NCI-H2196 (cell line): Measurements from ENCODE around the gene INHBC.
A peak's percentile ranks its signal among the peaks of the same experiment; 100 is the strongest.
"Not testable (repeated sequence)": the region's sequence is repeated elsewhere in the genome, so short reads cannot be mapped to it uniquely, and the experiment has no call there.

ENCODE experiments used
- DNase-seq: peaks from one replicate; lab custom pipeline; 2025; ENCODE audit not compliant: unreplicated experiment; lab: John Stamatoyannopoulos, UW

Gene INHBC

DNA sequence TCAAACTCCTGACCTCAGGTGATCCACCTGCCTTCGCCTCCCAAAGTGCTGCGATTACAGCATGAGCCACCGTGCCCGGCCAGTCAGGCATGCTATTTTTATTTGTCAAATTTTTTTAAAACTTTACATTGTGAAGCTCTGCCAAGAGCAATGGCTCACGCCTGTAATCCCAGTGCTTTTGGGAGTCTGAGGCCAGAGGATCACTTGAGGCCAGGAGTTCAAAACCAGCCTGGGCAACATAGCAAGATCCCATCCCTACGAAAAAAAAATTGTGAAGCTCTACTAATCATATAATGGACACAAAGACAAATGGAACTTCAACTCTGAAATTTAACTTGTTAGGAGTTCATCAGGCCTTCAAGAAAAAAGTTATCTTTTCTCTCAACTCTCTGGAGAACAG, 5.6 kb upstream of the INHBC start:
- DNase-seq, result no peak

DNA sequence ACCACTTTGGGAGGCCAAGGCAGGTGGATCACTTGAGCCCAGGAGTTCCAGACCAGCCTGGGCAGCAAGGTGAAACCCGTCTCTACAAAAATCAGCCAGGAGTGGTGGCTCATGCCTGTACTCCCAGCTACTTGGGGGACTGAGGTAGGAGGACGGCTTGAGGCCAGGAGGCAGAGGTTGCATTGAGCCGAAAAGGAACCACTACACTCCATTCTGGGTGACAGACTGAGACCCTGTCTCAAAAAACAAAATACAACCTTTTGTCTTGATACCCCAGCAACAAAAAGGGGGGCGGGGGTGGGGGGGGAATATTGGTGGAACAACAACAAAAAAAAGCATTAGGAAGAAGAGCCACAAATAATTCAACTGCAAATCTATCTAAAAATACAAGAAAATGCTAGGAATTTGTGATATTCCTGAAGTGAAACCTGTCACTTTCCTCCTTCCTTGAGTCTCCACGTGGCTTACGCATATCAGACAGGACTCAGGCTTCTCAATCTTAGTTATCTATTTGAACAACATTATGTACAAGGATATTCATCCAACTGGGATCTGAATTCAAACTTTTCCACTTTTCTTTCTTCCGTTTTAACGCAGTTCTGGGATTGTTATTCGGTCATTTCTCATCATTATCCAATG, 5.0 kb upstream of the INHBC start:
- no peak for DNase-seq

DNA sequence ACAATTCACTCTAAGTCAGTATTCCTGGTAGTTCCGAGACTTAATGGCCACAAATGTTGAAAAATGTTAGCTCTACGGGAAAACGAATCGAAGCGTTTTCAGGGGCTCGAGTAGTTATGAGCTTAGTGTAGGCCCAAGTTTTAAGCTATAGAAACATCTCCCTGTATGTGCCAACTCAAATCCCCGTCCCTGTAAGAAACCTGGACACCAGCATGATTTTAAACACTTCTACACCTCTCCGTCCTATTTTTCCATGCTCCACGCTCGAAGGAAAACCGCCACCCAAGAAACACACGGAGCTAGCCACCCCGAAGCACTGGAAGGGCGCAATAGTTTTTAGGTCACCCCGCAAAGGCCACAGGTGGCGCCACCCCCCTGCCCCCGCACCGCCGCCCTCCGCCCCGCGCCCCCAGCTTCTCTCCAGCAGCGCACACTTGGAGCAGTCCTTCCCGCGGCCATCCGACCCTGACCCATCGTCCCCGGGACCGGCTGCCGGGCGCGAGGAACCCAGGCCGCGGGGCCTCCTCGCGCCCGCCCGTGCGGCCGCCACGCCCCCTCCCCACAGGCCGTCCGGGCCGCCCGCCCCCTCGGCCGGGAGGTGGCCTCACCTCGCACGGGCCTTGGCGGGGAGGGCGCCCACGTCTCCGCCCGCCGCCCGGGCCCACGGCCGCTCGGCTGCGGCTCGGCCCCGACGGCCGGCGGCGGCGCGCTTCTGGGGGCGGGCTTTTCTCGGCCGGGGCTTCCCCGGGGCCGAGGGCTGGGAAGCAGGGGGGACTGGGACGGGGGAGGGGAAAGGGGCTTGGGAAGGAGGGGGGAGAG, 4.3 kb upstream of the INHBC start:
- peak; percentile 80 for DNase-seq

DNA sequence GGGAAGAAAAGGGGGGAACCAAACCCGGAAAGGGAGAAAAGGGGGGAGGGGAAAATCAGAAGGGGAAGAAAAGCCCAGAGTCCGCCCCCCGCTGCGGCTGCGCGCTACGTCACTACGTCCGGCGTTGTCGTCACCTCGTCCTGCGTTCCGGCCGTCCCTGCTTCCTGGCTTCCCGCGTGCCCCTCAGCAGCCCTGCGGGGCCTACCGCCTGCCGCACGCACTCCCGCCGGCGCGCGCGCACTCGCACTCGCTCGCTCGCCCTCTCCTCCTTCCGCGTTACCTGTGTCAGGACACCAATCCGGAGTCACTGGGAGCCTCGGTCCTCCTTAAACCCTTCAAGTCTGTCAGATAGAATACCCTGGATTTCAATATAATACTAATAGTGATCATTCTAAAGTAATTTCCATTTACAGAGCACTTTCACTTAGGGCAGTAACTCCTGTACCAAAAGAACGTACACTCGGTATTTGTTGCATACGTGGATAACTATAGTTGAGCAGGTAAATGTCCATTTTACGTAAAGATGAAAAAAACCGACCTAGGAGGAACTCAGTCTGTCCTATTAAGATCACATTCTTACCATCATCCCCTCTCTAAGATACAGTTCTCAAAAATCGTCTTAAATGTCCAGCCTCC, 3.5 kb upstream of the INHBC start, which contains the start of gene R3HDM2:
Gene R3HDM2 (minus strand): TSS at position 113 of the 636 bp plus-strand sequence. CDS start 120,615 bp downstream, outside the sequence.
- peak; percentile 96 for DNase-seq

DNA sequence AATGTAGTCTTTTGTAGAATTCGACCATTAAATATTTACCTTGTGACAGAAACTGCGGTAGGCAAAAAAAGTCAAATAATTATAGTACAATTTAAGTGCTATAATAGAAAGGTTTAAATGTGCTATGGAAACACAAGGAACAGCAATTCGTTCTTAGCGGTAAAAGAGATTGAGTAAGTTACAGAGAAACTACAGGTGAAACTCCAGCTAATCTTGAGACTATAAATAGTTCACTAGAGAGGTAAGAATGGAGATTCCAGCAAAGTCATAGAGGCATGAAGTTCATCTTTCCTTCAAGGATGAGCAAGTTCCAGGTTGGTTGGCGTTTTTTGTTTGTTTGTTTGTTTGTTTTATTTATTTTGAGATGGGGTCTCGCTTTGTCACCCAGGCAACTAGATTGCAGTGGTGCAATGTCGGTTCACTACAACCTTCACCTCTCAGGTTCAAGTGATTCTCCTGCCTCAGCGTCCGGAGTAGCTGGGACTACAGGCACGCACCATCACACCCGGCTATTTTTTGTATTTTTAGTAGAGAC, 2.9 kb upstream of the INHBC start:
- DNase-seq, result no peak

DNA sequence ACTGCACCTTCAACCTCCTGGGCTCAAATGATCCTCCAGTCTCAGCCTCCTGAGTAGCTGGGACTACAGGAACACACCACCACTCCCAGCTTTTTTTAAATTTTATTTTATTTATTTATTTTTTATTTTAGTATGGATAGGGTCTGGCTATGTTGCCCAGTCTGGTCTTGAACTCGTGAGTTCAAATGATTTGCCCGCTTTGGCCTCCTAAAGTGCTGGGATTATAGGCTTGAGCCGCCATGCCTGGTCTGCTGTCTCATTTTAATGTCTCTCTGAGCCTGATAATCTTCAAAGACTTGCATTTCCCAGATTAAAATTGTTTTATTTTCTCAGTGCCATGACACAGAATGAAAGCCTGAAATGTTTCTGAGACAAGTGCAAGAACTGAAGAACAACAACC, 1.2 kb upstream of the INHBC start:
- no peak for DNase-seq

DNA sequence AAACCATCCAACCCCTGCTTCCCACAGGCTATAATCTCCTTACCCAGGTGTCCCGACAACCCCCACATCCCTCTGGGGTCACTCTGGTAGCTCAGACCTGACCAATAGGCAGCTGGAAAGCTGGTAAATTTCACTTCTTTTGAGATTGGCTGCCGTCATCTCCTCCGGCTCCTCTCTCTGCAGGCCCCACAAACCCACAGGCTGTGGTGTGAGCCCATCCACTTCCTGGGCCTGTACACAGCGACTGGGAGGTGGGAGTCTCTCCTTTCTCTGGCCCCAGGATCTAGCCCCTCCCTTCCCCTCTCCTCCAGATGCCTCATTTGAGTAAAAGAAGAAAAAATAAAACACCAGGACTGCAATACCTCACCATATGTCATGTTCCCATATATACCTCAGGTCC, 709 bp downstream of the INHBC start:
- DNase-seq, result no peak

DNA sequence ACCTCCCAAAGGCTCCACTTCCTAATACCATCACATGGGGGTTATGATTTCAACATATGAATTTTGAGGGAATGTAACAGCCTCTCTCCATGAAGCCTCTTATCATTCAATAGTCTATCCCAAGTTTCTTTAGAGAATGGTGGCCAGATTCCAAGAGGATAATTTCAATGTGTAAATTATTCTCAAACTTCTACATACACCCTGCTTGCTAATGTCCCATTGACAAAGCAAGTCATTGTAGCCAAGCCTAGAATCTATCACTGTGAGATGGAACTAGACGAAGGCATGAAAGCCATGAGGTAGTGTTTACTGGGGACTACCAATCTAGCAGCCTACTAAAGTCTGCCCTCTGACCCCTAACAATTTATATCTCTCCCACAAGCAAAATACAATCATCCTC, 3.8 kb downstream of the INHBC start:
- DNase-seq, result no peak

DNA sequence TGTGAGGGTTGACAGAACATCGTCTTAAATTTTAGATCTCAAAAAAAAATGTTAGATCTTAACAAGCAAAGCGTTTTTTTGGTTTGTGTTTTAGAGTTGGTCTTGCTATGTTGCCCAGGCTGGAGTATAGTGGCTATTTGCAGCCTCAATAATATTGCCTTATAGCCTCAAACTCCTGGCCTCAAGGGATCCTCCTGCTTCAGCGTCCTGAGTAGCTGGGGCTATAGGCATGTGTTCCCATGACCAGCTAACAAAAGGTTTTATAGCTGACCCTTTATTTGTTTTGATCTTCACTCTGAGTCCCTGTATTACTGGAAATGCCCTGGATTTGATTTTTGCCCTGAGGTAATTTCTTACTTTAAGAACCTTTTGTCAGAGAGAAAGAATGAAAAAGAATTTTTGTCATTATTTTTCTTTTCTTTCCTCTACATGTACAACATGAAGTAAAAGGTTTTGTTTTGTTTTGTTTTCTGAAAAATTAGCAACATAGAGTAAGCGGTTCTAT, 5.2 kb downstream of the INHBC start:
- no peak for DNase-seq

DNA sequence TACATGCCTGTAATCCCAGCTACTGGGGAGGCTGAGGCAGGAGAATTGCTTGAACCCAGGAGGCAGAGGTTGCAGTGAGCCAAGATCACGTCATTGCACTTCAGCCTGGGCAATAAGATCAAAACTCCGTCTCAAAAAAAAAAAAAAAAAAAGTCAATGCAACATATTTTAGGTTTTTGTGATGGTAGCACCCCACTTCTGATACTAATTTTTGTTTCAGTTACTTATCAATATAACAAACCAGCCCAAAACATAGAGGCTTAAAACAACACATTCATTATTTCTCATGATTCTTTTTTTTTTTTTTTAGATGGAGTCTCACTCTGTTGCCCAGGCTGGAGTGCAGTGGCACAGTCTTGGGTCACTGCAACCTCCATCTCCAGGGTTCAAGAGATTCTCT, 6.8 kb downstream of the INHBC start:
- not testable (repeated sequence) for DNase-seq

DNA sequence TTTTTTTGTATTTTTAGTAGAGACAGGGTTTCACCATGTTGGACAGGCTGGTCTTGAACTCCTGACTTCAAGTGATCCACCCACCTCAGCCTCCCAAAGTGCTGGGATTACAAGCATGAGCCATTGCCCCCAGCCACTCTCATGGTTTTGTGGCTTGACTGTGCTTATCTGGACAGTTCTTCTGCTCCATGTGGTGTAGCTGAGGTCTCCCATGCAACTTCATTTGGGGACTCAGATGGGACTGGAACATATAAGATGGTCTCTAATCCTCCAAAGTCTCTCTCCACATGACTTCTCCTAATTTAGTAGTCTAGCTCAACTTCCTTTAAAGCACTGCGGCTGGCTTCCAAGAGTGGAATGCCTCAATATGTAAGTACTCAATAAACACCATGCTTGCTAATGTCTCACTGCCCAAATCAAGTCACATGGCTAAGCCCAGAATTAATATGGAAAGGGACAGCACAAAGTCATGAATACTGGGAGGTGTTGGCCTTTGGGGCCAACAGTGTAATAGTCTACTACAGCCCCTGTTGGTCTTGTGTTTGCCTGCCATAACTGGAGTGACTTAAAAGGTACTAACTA, 7.4 kb downstream of the INHBC start:
- no peak for DNase-seq

DNA sequence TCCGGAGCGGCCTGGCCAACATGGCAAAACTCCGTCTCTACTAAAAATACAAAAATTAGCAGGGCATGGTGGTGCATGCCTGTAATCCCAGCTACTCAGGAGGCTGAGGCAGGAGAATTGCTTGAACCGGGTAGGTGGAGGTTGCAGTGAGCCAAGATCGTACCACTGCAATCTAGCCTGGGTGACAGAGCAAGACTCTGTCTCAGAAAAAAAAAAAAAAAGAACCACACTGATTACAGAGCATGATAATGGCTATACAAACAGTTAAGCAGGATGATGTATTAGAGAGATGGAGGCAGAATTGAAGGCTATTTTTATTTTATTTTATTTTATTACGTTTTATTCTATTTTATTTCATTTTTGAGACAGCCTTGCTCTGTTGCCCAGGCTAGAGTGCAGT, 9.8 kb downstream of the INHBC start:
- DNase-seq, result not testable (repeated sequence)

DNA sequence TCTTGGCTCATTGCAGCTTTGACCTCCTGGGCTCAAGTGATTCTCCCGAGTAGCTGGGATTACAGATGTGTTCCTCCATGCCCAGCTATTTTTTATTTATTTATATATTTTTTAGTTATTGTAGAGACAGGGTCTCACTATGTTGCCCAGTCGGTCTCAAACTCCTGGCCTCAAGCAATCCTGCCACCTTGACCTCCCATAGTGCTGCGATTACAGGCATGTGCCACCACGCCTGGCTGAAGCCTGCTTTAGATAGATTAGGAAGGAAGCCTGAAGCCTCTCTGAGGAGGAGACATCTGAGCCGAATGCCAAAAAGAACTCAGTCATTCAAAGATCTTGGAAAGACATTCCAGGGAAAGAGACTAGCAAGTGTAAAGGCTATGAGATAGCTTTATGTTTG, 10.2 kb downstream of the INHBC start:
- DNase-seq, result no peak

DNA sequence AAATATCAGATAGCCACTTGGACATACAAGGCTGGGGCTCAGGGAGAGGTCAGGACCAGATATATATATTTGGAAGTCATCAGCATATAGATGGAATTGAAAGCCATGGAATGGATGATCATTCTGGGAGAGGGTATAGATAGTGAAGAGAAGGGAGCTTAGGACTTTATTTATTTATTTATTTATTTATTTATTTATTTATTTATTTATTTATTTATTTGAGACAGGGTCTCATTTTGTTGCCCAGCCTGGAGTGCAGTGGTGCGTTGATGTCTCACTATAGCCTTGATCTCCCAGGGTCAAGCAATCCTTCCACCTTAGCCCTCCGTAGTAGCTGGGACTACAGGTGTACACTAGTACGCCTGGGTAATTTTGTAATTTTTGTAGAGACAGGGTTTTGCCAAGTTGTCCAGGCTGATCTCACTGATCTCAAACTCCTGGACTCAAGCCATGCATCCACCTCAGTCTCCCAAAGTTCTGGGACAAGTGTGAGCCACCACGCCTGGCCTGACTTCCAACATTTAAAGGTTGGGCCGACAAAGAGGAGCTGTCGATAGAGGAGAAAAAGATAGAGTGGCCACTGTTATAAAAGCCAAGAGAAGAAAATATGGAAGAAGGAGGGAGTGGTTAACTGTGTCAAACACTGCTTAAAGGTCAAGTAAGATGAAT, 11.8 kb downstream of the INHBC start:
- no peak for DNase-seq

DNA sequence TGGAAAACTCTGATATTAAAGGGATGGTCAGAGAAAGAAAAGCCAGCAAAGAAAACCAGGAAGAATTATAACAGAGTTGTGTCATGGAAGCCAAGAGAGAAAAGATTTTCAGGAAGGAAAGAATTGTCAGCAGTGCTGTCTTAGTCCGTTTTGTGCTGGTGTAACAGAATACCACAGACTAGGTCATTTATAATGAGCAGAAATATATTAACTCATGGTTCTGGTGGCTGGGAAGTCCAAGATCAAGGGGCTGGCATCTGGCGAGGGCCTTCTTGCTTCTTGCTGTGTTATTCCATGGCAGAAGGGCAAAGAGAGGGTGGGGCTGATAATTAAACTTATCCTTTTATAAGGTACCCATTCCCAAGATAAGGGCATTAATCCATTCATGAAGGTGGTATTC, 14.1 kb downstream of the INHBC start:
- DNase-seq, result no peak

DNA sequence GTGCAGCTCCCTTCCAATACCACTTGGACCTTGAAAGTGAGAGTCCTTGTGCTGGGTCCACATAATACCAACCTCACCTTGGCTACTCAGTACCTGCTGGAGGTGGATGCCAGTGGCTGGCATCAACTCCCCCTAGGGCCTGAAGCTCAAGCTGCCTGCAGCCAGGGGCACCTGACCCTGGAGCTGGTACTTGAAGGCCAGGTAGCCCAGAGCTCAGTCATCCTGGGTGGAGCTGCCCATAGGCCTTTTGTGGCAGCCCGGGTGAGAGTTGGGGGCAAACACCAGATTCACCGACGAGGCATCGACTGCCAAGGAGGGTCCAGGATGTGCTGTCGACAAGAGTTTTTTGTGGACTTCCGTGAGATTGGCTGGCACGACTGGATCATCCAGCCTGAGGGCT, 14.8 kb downstream of the INHBC start:
- no peak for DNase-seq

DNA sequence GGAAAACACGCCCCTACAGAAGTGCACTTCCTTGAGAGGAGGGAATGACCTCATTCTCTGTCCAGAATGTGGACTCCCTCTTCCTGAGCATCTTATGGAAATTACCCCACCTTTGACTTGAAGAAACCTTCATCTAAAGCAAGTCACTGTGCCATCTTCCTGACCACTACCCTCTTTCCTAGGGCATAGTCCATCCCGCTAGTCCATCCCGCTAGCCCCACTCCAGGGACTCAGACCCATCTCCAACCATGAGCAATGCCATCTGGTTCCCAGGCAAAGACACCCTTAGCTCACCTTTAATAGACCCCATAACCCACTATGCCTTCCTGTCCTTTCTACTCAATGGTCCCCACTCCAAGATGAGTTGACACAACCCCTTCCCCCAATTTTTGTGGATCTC, 15.5 kb downstream of the INHBC start:
- no peak for DNase-seq

DNA sequence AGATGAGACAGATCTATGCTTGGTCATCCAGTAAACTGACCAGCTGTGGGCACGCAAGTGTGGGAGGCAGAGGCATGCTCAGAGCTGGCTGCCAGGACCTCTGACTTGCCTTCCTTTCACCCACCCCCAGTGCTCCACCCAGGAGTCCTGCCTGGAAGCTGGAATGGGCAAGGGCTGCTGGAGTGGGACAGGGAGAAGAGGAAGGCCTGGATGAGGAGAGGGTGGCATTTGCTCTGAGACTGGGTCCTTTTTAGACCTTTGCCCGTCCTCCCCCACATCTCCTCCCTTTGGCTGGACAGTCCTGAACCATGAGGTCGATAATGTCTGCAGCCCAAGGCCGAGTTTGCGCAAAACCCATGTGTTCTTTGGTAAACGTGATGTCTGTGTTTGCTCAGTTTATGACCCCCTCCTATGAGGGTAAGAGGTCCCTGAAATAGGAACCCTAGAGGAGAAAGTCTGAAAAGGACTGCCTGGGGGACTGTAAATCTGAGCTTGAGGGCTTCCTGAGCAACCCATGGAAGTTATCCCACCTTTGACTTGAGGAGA, 16.7 kb downstream of the INHBC start:
- DNase-seq, result no peak

DNA sequence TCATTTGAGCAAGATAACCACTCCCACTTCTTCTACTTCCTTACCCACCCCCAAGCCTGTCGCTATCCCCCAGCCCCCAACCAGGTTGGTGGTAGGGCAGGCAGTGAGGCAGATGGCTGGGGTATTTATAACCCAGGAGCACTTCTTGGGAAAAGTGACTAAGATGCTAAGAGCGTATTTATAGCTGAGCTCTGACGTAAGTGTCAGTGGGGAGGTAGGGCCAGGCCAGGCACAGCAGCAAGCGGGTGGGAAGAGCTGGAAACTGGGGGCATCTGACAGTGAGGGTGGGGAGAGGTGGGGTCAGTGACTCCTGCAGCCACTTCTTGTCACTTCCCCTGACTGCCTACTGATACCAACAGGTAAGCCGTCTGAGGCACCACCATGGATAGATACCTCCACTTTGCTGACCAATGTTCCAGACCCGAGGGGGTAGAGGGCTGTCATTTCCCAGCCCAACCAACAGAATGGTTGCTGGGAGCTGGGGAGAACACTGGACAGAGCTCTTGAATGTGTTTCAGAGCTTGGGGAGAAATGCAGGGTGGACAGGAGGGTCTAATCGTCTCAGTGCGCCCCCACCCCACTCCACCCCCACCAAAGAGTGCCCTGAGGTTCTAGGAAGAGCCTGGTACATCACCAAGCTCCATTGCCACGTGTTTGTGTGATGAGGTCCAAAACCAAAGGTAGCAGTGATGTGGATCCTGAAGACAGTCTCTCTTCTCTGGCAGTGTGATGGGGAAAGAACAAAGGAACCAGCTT, 17.8 kb downstream of the INHBC start:
- no peak for DNase-seq
